ENCODE measurements around the gene OXNAD1. TPM values are rescaled to one million over a fixed set of nuclear protein-coding genes. Genes with fewer than 3 reads are reported as not detected.

The OXNAD1 gene
- total RNA-seq, 1 donor from 2014 or later = 17.6 TPM

DNA sequence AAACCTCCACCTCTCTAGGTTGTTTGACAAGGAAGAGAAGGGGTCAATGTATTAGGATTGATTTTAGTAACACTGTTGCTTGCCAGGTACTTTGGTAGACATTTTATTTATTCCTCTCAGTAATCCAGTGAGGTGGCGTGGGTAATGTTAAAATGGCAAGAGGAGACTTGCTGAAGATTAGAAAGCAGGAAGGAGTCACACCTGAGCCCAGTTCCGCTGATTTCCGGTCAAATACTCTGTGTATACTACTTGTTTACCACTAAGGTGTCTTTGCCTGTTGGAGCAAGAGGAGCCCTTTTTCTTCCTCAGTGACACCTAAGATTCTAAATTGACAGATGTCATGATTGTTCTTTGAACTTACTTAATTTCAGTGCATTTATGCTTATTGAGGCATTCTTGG is 1.7 kb downstream of the OXNAD1 start:
- H3K27me3 ChIP-seq (ENCODE audit: control insufficient read depth, insufficient read depth, low read length) = no peaks in the 10 kb centered on the region
- FAIRE-seq = no peak
- TF ChIP-seq, protein P1, sequence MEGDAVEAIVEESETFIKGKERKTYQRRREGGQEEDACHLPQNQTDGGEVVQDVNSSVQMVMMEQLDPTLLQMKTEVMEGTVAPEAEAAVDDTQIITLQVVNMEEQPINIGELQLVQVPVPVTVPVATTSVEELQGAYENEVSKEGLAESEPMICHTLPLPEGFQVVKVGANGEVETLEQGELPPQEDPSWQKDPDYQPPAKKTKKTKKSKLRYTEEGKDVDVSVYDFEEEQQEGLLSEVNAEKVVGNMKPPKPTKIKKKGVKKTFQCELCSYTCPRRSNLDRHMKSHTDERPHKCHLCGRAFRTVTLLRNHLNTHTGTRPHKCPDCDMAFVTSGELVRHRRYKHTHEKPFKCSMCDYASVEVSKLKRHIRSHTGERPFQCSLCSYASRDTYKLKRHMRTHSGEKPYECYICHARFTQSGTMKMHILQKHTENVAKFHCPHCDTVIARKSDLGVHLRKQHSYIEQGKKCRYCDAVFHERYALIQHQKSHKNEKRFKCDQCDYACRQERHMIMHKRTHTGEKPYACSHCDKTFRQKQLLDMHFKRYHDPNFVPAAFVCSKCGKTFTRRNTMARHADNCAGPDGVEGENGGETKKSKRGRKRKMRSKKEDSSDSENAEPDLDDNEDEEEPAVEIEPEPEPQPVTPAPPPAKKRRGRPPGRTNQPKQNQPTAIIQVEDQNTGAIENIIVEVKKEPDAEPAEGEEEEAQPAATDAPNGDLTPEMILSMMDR (IDR thresholded peaks at IDR 0.05; ENCODE audit: insufficient read depth, low read length, severe bottlenecking) = no peak
- H3K4me3 ChIP-seq (ENCODE audit: low read depth, low read length) = peak overlapping the region; percentile 3
- peak; percentile 78 for DNase-seq (ENCODE audit: low read depth)
- H3K36me3 ChIP-seq (ENCODE audit: control insufficient read depth, insufficient read depth, low read length) = peaks cover 1% of the 10 kb centered on the region

DNA sequence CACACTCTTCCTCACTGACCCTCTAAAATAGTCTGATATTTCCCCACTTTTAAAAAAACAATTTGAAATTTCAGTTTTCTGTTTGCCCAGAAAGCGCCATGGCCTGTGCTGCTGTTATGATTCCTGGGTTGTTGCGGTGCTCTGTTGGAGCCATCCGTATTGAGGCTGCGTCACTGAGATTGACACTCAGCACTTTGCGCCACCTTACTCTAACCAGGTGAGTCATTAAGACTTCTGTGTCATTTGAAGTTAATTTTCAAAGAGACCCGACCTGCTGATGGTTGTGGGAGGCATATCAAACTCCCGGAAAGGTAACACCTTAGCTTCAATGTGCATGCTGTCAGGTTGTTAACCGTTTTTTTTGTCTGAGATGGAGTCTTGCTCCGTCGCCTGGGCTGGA is 5.8 kb downstream of the OXNAD1 start:
- DNase-seq (ENCODE audit: low read depth) (no peak), FAIRE-seq (no peak)
- Histone ChIP-seq H3K4me3 (ENCODE audit: low read depth, low read length) (no peak overlapping the region), H3K27me3 (ENCODE audit: control insufficient read depth, insufficient read depth, low read length) (no peaks in the 10 kb centered on the region), H3K36me3 (ENCODE audit: control insufficient read depth, insufficient read depth, low read length) (peaks cover 4% of the 10 kb centered on the region)
- TF ChIP-seq, protein P1 (IDR thresholded peaks at IDR 0.05; ENCODE audit: insufficient read depth, low read length, severe bottlenecking) = no peak

DNA sequence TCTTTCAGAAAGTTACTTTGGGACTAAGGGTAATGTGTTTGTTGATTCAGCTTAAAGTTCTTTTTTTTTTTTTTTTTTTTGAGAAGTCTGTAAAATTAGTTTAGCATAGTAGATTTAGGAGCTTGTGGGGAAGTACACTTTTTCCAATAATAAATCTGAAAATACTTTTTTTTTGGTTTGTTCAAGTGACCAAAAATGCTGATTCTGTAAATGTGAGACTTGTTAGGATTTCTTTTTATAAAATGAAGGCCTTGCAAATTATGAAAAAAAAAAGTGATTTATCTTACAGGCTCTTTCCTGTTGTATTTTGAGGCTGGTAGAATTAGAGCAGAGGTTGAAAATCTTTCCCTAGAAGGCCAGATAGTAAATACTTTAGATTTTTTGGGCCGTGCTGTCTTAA is 7.6 kb downstream of the OXNAD1 start:
- TF ChIP-seq, protein P1 (IDR thresholded peaks at IDR 0.05; ENCODE audit: insufficient read depth, low read length, severe bottlenecking) = no peak
- DNase-seq (ENCODE audit: low read depth) (no peak), FAIRE-seq (no peak)
- Histone ChIP-seq H3K27me3 (ENCODE audit: control insufficient read depth, insufficient read depth, low read length) (no peaks in the 10 kb centered on the region), H3K4me3 (ENCODE audit: low read depth, low read length) (no peak overlapping the region), H3K36me3 (ENCODE audit: control insufficient read depth, insufficient read depth, low read length) (peaks cover 4% of the 10 kb centered on the region)

DNA sequence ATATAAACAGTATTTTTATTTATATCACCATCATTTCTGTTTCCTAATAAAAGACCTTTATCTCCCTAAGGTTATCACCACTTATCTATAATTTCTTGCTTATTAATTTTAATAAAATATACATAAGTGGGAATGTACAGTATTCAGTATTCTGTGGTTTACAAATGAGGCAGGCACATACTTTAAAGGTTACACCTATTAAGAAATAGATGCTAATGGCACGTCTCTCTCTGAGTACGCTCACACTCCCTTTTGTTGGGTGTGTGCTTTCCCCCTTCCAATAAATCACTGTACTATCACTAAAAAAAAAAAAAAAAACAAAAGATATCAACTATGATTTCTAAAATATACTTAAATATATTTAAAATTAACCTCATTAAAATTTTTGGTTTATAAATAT is 8.9 kb downstream of the OXNAD1 start:
- DNase-seq (ENCODE audit: low read depth) (no peak), FAIRE-seq (no peak)
- TF ChIP-seq, protein P1 (IDR thresholded peaks at IDR 0.05; ENCODE audit: insufficient read depth, low read length, severe bottlenecking) = no peak
- Histone ChIP-seq H3K36me3 (ENCODE audit: control insufficient read depth, insufficient read depth, low read length) (peaks cover 7% of the 10 kb centered on the region), H3K27me3 (ENCODE audit: control insufficient read depth, insufficient read depth, low read length) (no peaks in the 10 kb centered on the region), H3K4me3 (ENCODE audit: low read depth, low read length) (no peak overlapping the region)

DNA sequence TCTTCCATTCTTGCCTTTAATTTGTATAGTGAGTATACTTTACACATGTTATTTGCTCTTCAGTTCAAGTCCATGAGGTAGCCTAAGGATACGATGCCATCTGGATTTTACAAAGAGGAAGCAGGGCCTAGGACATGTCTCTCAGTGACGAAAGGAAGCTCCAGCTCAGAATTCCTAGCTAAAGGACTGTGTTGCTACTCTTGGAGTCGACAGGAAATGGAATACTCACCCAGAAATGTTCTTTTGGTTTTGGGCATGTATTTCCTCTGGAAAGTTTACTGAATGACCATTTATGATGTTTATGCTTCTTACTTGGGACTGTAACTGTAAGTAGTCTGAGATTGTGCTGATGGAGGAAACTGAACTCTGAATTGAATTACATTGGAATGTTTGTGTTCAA is 12.5 kb downstream of the OXNAD1 start:
- no peaks in the 10 kb centered on the region for H3K27me3 ChIP-seq (ENCODE audit: control insufficient read depth, insufficient read depth, low read length)
- FAIRE-seq (no peak), DNase-seq (ENCODE audit: low read depth) (no peak)
- TF ChIP-seq, protein P1 (IDR thresholded peaks at IDR 0.05; ENCODE audit: insufficient read depth, low read length, severe bottlenecking) = no peak
- peaks cover 4% of the 10 kb centered on the region for H3K36me3 ChIP-seq (ENCODE audit: control insufficient read depth, insufficient read depth, low read length)
- H3K4me3 ChIP-seq (ENCODE audit: low read depth, low read length) = no peak overlapping the region

DNA sequence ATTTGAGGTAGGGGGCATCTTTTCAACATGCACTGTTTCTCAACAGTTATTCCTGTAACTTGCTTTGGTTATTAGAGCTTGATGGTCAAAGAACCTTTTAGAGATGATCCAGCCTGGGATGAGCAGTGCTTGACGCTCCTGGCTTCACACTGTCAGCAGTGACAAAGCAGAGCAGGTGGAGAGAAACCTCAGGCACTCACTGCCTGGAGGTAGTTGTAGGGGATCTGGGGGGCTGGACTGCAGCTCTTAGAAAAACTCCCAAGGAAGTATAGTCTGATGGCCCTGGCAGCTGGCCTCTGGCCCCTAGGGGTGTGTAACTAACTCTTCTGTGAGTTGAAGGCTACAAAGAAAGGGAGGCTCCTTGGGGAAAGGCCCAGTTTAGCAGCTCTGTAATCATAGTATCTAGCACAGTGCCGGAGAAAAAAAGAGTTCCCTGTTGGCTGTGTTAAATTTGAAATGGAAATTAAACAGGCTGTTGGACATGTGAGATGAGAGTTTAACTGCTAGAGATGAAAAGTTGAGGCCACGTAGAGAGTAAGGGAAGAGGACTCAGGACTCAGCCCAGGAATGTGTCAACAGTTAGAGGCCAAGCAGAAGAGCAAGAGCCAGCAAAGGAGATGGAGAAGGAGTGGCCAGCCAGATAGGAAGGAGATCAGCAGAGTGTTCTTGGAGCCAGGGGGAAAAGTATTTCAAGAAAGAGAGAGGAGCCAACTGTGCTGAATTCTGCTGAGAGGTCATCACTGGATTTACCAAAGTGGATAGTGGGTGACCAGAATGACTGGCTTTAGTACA is 14.2 kb downstream of the OXNAD1 start:
- H3K27me3 ChIP-seq (ENCODE audit: control insufficient read depth, insufficient read depth, low read length) = no peaks in the 10 kb centered on the region
- H3K4me3 ChIP-seq (ENCODE audit: low read depth, low read length) = no peak overlapping the region
- peaks cover 3% of the 10 kb centered on the region for H3K36me3 ChIP-seq (ENCODE audit: control insufficient read depth, insufficient read depth, low read length)
- TF ChIP-seq, protein P1 (IDR thresholded peaks at IDR 0.05; ENCODE audit: insufficient read depth, low read length, severe bottlenecking) = no peak
- DNase-seq (ENCODE audit: low read depth) = no peak
- no peak for FAIRE-seq
